HG03060 (cell line): ENCODE results near the gene SORBS2.

ENCODE experiments used
- ATAC-seq: cut with Tn5 transposase; IDR thresholded peaks from one replicate; pipeline ENCODE4 v1.9.1; 2021; ENCODE audit warnings: low read depth, moderate number of reproducible peaks; ENCODE audit not compliant: unreplicated experiment

Gene SORBS2

DNA sequence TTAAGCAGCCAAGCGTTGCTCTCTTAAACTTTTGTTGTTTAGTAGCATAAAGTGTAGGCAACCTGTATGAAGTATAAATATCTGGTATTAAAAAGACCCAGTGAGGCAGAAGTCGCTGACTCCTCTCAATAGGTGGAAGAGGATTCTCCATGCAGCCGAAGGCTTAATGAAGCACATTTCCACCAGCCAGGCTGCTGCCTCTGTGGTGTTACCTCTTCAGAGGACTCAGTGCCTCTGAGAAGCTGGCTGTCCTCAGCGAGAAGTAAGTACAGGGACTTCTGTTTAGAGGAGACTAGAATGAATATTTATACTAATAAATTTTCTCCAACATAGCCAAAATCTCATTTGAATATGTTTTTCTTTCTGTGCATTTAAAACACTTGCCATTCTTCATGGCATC is 6.0 kb downstream of the SORBS2 start:
- no peak for ATAC-seq

DNA sequence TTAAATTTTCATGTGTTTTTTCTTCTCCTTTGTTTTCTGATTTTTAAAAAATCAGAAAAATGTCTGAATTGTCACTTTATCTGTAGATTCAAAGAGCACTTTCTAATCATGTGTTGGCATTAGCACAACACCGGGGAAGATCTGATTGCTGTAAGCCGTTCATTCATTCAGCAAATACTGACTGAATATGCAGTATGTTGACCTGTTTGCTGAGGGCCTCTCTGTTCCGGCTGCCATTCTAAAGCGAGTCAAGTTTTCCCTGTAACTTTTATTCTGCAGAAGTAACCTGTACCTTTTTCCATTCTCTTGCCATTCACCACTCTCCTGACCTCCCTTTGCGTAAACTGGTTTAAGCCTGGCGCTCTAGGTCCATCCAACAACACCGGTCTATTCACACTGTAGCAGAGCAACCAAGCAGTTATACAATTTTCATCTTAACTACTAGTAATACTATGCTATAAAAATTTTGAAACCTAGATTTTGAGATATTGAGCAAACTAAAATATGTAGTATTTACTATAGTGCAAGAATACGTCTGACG is 6.7 kb downstream of the SORBS2 start:
- no peak for ATAC-seq

DNA sequence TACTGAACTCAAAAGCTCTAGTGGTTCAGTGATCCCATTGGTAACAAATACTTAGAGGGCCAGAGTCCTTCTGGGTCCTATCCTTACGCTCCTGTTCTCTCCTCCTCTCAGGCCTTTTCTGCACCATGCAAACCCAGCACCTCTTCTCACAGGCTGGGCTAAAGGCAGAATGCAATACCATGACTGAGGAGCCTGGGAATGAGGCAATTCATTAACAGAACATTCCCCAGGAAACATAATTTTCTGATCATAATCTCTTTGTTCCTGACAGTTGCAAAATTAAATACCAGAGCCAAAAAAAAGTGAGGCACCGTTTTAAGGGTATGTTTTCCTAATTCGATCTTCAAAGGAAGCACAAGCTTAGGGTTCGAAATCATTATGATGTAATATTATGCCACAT is 9.0 kb downstream of the SORBS2 start:
- no peak for ATAC-seq

DNA sequence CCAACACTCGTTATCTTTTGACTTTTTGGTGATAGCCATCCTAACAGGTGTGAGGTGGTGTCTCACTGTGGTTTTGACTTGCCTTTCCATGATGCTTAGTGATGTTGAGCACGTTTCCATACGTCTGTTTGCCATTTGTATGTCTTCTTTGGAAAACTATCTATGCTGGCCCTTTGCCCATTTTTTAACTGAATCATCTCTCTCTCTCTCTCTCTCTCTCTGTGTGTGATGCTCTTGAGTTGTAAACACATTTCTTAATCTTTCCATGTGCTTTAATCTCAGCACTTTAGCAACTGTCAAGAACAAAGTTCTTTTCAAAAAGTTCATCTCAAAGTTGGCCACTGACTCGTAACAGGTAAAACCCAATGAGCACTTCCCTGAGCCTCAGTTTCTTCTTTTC is 10.5 kb downstream of the SORBS2 start:
- ATAC-seq = no peak

DNA sequence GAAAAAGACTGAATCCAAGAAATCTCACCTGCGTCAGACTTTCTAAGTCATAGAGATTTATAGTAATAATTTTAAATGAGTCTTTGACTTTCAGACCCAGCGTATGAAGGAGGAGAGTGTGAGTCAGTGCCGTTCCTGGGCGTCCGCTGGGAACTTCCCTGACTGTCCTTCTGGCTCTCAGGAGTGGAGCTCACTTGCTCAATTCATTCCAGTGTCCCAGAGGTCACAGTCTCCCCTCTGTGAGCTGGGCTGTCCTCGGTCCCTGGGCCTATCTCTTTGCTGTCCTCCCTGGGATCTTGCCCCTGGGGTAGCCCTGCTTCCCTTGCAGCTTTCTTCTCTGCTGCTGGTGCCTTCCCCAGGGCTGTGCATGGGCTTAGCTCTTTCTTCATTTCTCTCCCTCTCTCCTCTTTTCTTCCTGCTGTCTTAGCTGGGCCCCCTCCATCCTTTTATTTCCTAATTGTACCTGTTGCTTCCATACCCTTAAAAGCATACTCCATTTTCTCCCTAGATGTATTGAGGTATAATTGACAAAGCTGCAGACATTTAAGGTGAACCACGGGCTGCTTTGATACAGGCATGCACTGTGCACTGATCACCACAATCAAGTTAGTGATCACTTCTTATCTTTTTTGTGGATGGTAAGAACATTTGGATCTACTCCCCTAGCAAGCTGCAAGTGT is 11.6 kb downstream of the SORBS2 start:
- ATAC-seq = no peak

DNA sequence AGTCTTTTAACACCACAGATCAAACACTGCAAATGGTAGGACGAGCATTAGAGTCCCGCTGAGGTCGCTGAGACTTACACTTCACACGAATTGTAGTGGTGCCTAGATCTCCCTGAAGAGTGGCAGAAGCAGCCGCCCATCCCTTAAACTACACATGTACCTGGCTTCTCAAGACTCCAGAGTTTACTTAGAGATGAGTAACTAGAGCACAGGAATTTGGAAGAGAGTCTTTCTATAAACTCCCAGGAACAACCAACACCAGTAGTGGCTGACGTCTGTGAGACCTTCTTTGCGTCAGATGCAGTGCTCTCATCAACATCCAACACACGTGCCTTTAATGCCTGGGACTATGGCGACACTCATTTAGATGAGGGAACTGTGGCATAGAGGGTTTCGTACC is 12.6 kb downstream of the SORBS2 start:
- ATAC-seq = no peak

DNA sequence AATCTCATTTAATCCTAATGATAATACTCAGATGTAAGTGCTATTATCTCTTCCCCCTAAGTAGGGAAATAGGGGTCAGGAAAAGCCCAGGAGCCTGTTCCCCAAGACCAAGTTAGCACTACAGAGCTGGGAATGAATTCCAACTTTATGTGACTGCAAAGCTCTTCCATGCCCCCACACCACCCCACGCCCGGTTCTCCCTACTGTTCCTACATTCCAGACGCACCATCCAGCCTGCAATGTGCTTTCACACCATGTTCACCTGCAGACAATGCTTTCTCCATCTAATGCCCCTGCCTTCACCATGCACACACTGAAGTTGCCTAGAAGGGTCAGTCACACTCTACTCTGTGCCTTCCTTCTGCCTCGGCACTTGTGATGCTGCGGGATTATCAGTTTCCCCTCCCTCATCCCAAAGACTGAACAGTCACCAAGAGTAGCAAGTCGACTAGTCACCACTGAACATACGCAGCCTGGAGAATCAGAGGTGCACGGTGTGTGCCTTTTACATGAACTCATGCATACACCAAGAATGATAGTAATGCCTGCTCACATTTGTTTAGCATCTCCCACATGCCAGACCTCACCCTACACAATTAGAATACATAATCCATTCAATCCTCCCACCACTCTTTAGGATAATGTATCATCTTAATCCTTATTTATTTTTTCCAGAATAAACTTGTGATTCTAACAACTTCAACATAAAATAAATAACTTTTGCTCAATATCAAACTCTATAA is 14.2 kb downstream of the SORBS2 start:
- ATAC-seq = no peak

DNA sequence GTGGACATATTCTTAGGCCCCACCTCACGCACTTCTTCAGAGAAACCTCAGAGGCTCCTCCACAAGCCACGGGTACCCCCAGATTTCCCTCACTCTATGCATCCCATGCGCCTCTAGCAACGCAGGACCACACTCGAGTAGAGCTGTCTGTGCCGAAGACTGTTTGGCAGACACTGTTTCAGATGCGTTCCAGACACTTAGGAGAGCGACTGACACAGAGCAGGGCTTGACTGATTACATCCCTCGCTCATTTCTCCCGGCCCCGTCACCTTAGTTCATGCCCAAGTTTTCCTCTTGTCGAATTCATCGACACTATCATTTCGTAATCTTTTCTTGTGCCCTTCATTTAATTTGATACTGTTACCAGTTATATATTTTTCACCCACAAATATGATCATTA is 15.0 kb downstream of the SORBS2 start:
- no peak for ATAC-seq

DNA sequence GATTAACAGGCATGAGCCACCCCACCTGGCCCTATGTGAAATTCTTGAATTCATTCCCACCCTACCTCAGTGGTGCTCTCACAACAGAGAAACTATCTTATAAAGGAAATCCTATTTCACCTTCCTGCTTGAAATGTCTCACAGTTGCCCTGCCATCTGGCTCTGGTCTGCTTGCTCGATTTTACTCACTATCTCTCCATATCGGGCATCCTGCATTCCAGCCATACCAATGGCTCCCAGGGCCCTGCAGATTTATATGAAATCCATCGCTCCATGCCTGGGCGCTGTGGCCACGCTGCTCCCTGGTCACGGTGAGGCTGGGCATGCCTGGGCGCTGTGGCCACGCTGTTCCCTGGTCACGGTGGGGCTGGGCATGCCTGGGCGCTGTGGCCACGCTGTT is 15.8 kb downstream of the SORBS2 start:
- ATAC-seq = no peak

DNA sequence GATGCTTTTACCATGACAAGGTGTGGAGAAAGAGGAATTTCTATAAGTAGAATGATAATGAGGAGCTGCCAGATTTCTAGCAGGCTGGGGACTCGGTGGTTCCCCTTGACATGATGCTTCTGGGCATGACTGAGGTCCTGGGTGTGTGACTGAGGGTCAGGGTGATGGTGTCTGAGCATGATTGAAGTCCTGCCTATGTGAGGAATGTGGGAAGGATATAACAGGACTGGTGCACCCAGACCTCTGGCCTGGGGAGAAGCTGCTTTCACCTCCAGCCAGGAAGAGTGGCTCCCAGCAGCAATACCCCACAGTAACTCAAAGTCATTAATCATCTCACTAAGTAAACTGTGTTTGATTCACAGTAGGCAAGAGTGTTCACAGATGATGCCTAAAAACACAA is 17.4 kb downstream of the SORBS2 start:
- no peak for ATAC-seq

DNA sequence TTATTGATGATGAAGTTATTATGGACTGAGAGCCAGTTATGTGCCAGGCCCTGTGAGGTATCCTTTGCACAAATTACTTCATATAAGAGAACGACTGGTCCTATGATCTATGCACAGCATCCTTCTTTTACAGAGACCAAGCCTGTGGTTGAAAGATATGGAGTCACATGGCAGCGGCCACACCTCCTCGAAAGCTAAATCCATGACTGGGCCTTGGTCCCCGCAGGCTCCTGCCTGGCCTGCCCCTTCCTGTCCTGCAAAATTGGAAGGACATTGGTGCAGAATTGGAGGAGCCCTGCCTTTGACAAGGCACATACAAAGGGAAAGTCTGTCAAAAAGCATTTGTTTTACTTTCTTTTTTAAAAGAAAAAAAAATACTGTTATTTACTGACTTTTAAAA is 18.3 kb downstream of the SORBS2 start:
- no peak for ATAC-seq

DNA sequence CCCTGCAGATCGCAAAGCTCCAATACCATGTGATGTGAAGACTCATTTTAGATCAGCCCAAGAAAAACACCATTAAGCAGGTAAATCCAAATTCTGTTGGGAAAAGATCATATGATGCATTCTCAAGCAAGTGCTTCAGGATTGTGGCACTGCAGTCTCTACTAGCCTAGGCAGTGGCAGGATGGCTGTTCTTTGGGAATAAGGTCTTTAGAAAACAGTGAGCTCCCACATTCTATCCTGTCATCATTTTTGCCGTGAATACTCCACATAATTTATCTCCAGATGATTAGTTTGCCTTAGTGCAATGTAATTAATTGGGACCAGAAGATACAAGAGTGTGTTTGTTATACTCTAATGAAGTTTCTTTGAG is 18.9 kb downstream of the SORBS2 start:
- no peak for ATAC-seq

DNA sequence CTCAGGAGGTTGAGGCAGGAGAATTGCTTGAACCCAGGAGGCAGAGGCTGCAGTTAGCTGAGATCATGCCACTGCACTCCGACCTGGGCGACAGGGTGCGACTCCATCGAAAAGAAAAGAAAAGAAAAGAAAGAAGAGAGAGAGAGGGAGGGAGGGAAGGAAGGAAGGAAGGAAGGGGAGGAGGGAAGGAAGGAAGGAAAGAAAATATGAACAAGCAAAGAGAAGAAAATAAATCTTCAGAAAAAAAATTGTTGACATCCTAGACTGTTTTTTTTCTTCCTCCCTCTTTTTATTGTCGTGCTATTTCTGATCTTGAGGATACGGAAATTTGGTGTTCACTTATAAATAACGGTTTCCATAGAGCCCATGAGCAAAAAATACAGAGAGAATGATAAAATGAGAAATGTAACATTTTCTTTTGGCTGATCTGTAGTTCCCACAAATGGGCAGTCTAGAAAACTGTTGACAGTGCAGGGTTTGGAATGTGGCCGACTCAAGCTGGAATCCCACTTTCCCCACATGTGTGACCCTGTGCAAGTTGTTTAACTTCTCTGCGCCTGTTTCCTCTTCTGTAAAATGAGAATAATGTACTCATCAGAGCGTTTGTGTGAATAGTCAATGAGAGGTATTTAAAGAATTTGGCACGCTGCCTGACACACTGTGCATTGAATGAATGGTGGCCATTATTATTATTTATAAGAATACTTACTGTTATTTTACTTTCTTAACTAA is 19.4 kb downstream of the SORBS2 start:
- ATAC-seq = no peak

DNA sequence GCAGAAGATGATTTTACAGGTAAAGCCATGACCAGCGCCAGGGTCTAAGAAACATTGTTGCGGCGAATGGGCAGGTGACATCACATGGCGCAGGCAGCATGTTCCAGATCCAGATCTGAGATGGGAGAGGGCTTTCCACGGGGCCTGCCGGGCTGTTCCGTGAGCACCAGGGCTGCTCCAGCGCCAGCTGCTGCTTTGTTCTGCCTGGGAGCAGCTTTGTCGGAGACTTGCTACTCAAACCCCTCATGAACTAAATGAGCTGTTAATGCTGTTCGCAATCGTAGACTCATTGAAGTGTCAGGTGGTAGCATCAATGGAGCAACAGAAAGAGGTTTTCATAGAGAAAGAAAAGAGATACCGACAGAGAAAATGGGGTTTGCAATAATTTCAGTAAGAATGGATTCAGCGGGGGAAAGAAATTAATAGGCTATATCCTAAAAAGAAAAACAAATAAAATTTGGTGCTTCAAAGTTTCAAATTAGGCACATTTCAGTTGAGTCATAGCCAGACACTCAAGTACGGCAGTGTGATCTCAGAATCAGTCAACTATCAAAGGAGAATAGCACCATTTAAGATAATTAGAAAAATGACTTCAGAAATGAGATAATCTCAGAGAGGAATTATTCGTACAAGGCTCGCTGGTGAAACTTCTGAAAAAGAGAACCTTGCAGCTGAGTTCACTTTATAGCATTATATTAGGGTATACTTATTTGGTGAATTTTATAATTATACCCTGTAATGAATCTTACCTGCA is 23.9 kb downstream of the SORBS2 start:
- no peak for ATAC-seq

DNA sequence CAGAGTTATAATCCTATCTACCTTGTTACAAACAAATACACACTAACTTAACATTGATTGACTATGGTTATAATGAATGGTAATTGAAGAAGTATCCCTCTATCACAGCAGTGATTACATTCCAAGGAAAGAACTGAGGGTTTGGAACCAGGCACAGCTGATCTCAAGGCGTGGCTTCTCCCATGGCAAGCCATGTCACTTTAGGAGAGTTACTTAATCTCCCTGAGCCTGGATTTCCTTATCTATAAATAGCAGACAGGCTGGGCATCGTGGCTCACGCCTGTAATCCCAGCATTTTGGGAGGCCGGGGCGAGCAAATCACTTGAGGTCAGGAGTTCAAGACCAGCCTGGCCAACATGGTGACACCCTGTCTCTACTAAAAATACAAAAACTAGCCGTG is 25.6 kb downstream of the SORBS2 start:
- ATAC-seq = no peak

DNA sequence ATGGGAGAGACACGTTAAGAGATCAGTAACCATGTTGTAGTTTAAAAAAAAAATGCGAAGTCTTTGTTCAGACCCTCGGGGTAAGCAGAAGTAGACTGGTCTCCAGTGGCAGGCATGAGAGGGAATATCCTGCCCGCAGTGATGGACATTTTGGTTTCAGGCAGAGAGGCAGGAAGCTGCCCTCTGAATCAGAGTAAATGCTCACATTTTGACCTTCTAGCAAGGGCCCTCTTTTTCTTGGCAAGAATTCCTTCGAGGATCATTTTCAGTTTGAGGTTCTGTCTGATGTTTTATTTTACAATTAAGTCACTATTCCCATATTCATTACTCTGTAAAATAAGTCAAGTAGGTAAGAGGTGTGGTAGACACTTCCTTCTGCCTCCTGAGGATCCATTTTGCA is 28.4 kb downstream of the SORBS2 start:
- no peak for ATAC-seq

DNA sequence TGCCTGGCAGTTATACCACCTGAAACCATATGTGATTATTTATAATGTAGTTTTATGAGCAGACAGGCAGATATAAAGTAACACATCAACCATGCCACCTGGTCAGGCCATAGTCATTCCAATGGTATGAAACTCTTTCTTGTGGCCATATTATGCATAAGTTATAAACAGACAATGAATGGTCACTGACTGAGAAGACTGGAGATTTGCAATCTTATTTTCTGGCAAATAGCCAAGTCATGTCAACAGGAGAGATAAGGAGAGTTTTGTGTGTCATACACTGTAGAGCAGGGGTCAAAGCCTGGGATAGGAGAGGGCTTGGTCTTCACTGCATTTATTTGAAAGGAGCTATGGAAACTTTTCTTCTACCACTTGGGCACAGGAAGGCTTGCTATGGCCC is 29.5 kb downstream of the SORBS2 start:
- ATAC-seq = no peak

DNA sequence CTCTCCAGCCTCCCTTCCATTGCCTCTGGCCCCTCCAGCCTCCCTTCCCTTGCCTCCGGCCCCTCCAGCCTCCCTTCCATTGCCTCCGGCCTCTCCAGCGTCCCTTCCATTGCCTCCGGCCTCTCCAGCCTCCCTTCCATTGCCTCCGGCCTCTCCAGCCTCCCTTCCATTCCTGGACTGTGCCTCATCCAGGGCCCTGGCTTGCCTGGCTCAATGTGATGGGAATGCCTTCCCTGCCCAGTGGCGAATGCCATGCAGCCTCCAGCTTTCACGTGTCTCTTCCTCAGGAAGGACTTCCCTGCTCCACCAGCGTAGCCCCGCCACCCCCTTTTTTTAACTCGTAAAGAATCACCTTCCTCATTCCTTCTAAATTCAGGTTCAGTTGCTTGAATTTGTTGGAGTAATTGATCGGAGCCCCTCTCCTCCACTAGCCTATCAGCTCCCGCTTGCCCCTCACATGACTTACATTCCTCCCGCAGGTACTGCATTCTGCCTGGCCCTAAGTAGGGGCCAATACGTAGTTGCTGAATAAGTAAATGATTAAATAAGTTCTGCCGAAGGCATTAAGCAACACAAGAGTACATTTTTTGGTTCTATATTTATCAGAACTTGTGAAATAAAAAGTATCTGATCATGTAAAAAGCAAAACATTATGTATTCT is 30.3 kb downstream of the SORBS2 start:
- no peak for ATAC-seq

DNA sequence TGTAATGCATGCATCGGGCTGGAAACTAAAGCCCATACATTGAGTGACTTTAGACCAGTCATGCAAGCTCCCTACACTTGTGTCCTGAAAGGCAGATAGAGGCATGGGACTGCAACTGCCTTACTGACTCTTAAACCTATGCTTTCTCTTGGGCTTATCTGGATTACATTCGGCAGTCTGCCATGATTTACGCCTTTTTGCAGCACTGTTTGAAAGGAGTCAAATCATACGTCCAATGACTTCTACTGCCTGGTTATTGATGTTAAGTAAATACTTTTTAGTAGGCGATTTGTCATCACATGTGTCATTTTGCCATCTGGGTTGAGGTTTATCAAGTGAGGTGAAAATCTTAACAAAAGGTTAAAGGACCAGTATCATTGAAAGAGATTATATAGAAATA is 31.5 kb downstream of the SORBS2 start:
- no peak for ATAC-seq

DNA sequence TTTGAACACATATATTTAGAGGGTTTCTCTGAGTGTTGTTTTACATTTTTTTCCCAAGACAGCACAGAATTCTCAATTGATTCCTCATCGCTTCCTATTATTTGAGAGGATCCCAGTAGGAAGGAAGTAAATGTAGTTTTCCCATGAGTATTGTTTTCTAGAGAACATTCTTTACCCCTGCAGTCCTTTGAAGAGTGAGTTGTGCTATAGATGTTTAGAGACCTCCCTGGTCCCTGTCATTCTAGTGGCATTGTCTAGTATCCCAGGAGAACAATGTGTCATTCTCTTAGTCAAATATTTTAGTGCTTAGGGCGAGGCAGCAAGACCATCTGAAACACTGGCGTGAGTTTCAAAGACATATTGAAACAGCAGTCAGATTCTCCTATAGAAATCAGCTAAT is 32.5 kb downstream of the SORBS2 start:
- no peak for ATAC-seq
